Activated gamma-delta T cell treated with Interleukin-2 at 50 U/mL for 16 hours (primary cell): ENCODE data around the gene OCA2.

Source experiments
- DNase-seq: peaks from one replicate; pipeline ENCODE4 v3.0.0-alpha.2; 2020

OCA2 gene

GRCh38 chr15:28103831-28104230, 4.7 kb upstream of the OCA2 start:
- DNase-seq, result no peak

DNA sequence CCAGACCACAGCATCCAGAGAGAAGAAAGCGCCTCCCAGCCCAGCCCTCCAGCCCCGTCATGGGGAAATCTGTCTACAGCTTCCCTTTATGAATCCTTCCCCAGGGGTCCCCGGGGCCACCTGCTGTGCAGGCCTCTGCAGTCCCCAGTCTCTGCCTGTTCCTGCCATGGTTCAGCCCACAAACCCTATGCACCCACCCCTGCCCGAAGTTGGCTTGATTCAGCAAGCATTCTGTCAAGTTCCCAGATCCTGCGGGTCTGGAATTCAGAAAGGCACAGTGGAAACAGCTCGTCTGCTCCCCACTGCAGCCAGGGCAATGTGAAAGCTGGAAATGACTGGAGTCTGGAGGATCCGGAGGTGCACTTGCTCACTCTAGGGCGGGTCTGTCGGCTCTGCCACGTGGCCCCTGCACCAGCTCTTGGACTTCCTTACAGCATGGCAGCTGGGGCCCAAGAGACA, 2.9 kb upstream of the OCA2 start:
- no peak for DNase-seq

DNA sequence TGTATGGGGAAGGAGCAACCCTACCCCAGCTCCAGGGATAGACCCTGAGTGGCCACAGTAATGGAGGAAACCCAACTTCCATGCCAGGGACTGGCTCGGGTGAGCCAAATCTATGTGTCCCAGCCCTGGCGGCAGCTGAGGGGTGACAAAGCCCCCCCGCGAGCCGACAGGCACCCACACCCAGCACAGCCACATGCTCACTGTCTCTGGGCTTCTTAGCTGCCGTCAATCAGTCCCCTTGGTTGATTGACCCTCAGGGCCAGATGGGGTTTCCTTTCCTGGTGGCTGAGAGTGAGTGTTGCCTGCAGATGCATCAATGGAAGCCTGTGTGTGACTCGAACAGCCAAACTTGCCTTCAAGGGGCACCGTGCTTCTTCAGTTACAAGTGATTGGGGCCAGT, 2.1 kb upstream of the OCA2 start:
- DNase-seq, result no peak

DNA sequence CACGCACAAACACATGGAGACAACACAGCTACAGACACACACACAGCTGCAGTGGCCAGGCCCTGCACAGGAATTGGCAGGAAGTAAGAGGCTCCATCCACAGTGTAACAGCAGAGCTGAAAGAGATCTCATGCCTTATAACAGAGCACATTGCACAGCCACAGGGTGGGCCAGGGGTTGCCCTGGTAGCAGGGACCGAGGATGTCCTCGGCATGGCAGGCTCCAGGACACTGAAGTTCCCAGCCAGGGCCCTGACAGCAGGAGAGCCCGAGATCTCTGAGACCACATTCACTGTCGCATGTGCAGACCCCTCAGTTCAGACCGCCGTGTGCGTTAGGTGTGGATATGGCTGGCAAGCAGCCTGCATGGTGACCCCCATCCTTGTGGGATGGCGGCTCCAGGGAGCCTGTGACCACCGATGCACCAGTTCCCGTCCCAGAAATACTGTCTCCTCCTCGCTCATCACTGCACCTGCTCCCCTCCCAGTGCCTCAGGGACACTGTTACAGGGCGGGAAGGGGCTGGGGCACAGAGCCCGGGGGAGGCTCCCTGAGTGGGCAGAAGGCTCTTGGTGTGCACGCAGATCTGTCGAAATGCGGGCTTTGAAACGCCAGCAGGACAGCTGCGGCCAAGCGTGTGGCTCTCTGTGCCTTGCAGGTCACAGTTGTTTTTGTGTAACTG, 1.5 kb upstream of the OCA2 start:
- no peak for DNase-seq

DNA sequence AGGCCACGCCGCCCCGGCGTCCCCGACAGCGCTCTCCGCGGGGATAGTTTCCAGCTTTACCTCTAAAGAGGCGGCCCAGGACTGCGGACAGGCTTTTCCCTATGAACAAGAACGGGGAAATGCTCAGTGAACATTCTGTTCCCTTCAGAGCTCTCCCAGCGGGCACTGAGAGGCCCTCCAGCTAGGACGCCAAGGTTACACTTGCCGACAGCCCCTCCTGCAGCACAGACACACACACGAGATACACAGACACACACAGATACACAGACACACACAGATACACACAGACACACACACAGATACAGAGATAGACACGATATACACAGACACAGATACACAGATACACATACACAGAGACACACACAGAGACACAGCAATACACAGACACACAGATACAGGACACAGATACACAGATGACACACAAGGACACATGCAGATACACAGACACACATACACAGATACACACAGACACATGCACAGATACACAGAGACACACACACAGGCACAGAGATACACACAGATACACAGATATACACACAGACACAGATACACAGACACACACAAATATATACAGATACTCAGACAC, 533 bp upstream of the OCA2 start:
- DNase-seq, result no peak

DNA sequence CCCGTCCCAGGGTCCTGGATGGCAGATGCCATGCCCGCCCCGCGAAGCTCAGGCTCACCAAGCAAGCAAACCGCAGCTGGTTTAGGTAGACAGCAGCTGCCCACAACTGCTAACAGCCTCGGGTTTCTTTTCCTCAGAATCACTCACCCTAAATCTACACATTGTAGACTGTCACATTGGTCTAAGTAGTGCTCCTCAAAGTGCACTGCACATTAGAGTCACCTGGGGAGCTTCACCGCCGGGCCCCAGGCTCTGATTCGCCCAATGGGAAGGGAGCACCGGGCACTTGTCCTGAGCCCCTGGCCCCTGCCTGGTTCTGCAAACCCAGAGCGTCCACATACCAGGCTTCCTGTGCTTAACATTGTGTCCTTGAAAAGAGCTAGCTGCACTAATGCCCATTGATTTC, 752 bp downstream of the OCA2 start:
- DNase-seq, result no peak

DNA sequence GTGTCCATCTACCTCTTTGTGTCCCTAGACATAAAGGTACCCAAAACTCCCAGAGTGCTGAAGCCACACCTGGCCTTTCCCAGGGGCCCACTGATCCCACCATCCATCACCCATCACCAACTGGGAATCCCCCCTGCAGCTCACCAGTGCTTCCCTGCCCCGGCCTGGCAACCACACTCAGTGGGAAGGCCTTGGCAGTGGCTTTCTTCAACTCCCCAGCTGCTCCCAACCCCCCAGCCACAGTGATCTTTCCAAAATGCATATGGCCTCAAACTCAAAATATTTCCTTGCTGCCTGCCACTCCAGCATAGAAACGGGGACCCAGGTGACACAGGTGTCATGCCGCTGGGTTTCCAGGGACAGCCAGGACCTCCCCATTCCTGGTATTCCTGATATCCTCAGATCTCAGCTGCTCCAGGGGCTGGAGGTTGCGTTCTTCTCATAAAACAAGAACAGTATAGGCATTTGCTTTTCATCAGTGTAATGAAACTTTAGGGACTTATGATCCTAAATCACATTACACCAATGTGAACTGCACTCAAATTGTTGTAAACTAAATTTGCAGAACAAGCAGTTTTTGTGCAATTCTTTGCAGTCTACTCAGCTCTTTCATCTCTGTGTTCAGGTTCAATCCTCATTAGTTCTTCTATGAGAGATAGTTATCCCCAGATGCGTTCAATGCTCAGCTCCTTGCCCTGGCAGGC, 1.3 kb downstream of the OCA2 start:
- DNase-seq, result no peak

DNA sequence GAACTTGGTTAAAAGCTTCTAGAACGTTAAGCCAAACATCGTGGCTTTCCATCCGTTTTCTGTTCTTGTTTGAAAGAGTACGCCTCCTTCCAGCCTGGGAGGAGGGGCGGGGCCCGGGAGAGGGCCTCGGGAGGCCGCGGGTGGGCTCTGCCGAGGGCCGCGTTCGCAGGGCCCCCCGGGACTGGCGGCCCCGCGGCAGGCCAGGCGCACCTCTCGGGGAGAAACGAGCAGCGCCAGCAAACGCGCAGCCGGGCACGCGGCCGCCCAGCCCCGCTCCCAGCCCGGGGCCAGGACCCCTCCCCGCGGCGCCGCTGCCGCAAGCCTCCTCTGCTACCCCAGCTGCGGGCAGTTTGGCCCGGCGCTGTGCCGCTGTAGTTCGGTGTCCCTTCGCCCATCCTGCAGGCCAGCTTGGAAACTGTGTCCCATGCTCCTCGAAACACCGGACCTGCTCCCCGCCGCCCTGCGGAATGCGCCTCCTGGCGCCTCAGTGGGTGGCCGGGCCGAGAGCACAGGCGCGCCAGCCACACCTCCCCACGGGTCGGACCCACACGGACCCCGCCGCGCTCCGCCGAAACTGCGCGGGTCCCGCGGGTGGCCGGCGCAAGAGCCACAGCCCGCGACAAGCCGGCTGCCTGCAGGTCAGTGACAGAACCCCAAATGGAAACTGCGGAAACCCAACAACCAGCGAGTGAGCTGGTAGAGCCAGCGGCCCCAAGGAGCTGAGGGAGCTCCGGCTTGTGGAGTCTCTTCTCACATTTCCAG, 2.3 kb downstream of the OCA2 start:
- no peak for DNase-seq

- no peak for DNase-seq
These were observed 2.8 kb downstream of the OCA2 start for GRCh38 chr15:28096411-28096669.

DNA sequence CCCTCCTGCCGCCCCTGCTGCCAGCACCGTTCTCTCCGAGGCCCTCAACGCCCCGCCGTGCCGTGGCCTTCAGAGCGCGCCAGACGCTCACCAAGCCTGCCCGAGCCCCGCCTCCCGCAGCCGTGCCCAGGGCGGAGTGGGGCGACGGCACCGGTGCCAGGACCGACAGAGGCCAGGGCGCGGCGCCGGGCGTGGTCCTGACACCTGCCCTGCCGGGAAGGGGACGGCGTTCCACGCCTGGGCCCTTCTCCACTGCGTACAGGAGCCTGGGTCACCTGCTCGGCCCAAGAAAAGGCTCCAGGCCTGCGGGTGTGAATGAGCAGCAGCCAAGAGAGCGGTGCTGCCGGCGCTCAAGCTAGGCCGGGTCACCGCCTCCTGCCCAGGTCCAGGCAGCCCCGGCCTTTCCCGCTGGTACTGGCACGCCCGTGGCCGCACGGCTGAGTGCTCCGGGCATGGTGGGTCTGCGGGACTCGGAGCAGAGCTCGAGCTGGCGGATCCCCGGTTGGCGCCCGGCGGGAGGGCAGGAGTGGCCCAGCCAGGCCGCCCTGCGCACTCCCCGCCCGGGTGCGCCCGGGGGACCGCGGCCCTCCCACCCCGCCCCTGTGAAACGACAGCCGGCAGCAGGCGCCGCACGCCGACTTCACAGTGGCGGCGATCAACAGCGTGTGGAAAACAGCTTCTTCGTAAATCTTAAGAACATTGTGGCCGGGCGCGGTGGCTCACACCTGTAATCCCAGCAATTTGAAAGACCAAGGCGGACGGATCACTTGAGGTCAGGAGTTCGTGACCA, 4.2 kb downstream of the OCA2 start:
- no peak for DNase-seq

GRCh38 chr15:28093752-28094535, 5.2 kb downstream of the OCA2 start:
- DNase-seq, result no peak

DNA sequence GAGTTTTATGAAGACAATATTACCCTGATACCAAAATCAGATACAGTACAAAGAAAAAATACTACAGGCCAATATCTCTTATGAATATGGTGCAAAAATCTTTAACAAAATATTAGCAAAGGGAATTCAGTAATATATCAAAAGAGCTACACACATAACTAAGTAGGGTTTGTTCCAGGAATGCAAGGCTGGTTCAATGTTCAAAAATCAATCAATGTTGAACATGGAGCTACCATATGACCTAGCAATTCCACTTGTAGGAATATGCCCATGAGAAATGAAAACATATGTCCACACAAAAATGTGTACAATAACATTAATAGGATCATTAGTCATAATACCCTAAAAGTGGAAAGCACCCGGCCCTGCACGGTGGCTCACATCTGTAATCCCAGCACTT, 7.8 kb downstream of the OCA2 start:
- DNase-seq, result no peak

DNA sequence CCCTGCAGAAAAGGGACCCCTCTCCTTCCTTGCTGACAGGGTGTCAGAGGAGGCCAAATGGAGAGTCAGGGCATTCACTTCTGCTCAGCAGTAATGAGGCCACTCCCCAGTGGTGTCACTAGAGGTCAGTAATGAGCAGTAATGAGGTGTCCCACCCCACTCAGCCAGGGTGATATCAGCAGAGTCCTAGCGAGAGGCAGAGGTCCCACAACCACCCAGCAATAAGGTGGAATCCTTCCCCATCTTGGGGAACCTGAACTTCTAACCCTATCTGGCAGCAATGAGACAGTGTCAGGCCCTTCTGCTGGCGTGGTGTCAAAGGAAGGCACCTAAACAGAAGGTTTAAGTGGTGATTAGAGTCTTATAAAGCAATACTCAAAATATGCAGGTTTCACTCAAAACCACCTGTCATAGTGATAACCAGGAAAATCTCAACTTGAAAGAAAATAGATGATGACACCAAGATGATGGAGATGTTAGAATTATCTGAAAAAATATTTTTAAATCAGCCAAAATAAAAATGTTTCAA, 12.9 kb downstream of the OCA2 start:
- DNase-seq, result peak; percentile 48

DNA sequence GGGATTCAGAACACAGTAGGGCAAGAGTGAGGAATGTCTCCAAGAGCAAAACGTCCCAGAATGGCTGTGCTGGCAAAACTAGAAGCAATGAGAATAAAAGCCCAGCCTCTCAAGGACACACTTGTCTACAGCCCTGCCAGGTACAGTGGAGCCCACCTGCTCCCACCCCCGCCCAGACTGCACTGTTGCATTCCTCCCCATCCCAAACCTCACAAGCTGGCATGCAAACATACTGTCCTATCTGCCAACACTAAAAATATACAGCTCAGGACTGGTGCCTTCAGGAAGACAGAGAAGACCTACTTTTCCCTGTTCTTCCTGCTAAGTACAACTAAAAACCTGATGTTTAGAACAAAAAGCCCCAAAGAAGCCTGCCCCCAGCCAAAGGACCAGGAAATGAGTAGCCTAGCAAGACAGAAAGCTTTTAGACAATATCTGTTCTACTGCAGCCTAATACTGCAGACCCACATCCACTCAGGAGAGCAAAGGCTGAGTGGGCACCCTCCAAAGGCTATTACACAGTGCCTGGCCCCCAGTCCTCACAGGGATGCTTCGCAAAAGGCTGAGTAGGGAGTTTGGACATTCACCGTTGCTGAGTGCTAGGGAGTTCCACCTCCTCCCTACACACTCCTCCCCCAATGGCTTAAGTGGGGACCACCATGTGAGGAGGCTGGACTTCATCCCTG, 13.5 kb downstream of the OCA2 start:
- DNase-seq, result no peak

DNA sequence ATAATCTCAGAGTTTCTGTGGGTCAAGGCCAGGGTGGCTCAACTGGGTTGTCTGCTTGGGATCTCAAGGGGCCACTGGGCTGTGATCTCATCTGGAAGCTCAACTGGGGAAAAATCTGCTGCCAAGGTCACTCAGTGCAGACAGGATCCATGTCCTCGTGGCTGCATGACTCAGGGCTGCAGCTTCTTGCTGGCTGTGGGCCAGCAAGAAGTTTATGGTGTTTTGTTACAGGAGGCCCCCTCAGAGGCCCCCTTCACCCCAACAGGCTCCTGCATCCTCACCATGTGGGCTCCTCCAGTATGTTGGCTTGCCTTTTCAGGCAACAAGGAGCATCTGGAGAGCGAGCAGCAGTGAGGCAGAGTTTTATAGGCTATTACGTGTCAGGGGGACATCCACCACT, 14.6 kb downstream of the OCA2 start:
- no peak for DNase-seq

DNA sequence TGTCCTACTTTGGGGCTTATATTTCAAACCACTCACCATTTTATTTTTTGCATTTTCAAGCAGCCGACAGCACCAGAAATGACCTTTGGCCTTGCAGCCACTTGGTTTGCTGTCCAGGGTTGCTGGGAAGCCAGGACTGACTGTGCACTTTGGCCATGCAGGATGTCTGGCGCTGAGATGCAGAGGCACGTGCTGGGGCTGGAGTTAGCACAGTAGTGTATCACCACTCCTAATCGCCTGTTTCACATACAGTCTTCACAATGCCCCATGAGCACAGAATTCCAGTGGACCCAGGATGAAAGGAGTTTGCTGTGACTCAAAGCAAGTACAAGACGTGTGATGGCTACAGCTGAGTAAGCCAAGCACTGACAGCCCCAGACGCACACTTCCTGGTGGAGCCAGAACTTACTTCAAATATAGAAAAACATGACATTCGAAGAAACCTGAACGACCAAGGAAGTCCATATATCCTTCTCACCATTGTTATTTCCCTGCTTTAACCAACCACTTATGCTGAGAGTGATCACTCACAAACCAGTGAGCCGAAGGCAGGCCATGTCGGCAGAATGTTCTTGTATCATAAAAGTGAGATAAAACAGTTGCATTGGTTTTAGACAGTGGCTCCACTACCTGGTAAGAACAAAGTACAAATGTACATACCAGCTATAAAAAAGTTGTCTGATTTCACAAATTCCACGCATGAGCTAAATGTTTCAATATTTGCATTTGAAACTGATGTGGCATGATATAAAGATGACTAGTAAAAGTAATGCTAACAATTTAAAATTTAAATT, 16.0 kb downstream of the OCA2 start:
- DNase-seq, result no peak

DNA sequence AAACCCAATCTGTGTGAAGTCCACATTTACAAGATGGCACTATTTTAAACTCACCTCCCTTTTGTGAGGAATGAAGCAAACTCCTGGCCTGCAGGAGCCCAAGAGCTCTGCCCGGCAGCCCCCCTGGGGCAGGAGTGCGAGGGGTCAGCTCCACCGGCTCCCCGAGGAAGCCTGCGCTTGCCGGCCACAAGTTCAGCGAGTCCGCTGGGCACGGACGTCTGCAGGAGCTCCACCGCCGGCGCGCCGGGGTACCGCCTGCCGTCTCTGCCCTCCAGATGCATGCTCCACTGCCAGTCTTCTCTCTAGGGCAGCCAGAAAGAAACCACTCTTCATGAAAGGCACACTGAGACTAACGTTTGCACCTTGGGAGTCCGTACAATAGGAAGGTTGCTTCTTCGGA, 17.5 kb downstream of the OCA2 start:
- DNase-seq, result no peak

DNA sequence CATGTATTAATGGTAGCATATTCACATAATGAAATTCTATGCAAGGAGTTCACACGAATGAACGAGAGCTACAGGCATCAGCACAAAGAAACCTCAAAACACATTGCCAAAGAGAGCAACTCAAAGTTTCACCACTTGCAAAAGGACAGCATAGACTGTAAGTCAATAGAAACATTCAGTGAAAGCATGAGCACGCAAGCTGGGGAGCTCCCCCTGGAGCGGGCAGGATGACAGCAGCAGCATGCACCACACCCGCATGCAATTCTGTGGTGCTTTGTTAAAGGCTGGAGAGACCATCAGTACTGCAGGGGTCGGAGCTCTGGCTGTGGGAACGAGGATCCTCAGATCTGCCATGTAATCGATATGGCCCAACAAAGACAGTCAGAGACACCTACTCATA, 18.7 kb downstream of the OCA2 start:
- DNase-seq, result no peak

DNA sequence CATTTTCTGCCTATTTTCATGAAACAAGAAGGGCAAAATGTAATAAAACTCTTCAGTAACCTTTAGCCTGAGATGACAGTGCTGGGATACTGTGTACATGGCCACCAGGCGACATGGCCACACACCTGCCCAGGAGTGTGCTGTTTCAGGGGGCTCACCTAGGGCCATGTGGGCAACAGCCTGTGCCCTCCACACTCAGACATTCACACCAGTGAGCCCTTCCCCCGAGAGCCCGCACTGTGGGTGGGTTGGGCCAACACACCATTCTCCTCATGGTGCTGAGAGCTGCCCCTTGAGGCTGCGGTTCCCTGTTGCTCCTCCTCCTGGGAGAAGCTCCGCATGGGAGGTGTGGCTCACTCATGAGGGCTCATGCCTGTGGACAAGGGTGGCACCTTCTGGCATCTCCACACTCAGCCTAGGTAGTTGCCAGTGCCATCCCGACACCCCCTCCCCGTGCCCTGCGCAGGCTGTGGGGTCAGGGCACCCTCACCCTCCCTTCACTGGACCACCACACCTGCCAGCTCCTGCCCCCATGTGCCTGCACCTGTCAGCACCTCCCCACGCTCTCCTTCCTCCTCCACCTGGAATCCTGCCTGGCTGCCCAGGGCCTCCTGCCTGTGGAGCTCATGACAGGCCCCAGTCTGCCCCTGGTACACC, 19.7 kb downstream of the OCA2 start:
- no peak for DNase-seq

- DNase-seq, result no peak
These were observed 20.9 kb downstream of the OCA2 start for GRCh38 chr15:28078191-28078719.
